ENCODE measurements around the gene MICALL2.

Gene MICALL2

GRCh38 chr7:1457059-1457948 is 2.0 kb downstream of the MICALL2 start:
- peak overlapping the region; percentile 60 for H3K9ac ChIP-seq (ENCODE audit: low read depth, low read length, poor library complexity, severe bottlenecking)
- no peaks in the 10 kb centered on the region for H3K27me3 ChIP-seq (ENCODE audit: insufficient read depth, low read length, poor library complexity, severe bottlenecking)
- no peaks in the 10 kb centered on the region for H3K36me3 ChIP-seq (ENCODE audit: insufficient read depth, low read length)
- peak overlapping the region; percentile 78 for H3K4me3 ChIP-seq (ENCODE audit: low read length, poor library complexity, severe bottlenecking)
- H3K4me2 ChIP-seq (ENCODE audit: low read depth, low read length, poor library complexity, severe bottlenecking) = peak overlapping the region; percentile 93
- TF ChIP-seq EZH2phosphoT487 (IDR thresholded peaks at IDR 0.05; ENCODE audit: borderline replicate concordance) (no peak), CTCF (conservative IDR thresholded peaks at IDR 0.05; ENCODE audit: low read length) (no peak)
- no peaks in the 10 kb centered on the region; the same call in 1 of the 2 replicates for H3F3A ChIP-seq (ENCODE audit: low read depth)
- no peaks in the 10 kb centered on the region for H4K20me1 ChIP-seq (ENCODE audit: insufficient read depth, low read length, poor library complexity, severe bottlenecking)
- H3K9me2 ChIP-seq (replicated peaks; ENCODE audit: low read depth, low read length) = no peaks in the 10 kb centered on the region
- H2AFZ ChIP-seq (ENCODE audit: low read length) = no peak overlapping the region
- H3K79me2 ChIP-seq (ENCODE audit: insufficient read depth, low read length) = peaks cover 4% of the 10 kb centered on the region; the same call in 1 of the 2 replicates
- no peaks in the 10 kb centered on the region for H3K9me3 ChIP-seq (ENCODE audit: insufficient read depth, low read depth, low read length)
- peaks cover 50% of the 10 kb centered on the region for H3K4me1 ChIP-seq (ENCODE audit: insufficient read depth, low read length, poor library complexity, severe bottlenecking)

- Histone ChIP-seq H2AFZ (ENCODE audit: low read length) (no peak overlapping the region), H3K4me2 (ENCODE audit: low read depth, low read length, poor library complexity, severe bottlenecking) (no peak overlapping the region), H3K4me1 (ENCODE audit: insufficient read depth, low read length, poor library complexity, severe bottlenecking) (peaks cover 40% of the 10 kb centered on the region)
These were observed 3.3 kb downstream of the MICALL2 start for GRCh38 chr7:1455955-1456354.

GRCh38 chr7:1455241-1455939 is 3.9 kb downstream of the MICALL2 start:
- H3K27me3 ChIP-seq (ENCODE audit: insufficient read depth, low read length, poor library complexity, severe bottlenecking) = no peaks in the 10 kb centered on the region
- H4K20me1 ChIP-seq (ENCODE audit: insufficient read depth, low read length, poor library complexity, severe bottlenecking) = no peaks in the 10 kb centered on the region
- H3K79me2 ChIP-seq (ENCODE audit: insufficient read depth, low read length) = peaks cover 4% of the 10 kb centered on the region; the same call in 1 of the 2 replicates
- H3F3A ChIP-seq (ENCODE audit: low read depth) = no peaks in the 10 kb centered on the region; the same call in 1 of the 2 replicates
- no peak overlapping the region for H2AFZ ChIP-seq (ENCODE audit: low read length)
- H3K9me3 ChIP-seq (ENCODE audit: insufficient read depth, low read depth, low read length) = no peaks in the 10 kb centered on the region
- H3K4me3 ChIP-seq (ENCODE audit: low read length, poor library complexity, severe bottlenecking) = no peak overlapping the region
- H3K4me1 ChIP-seq (ENCODE audit: insufficient read depth, low read length, poor library complexity, severe bottlenecking) = peaks cover 38% of the 10 kb centered on the region
- no peak for TF ChIP-seq CTCF (conservative IDR thresholded peaks at IDR 0.05; ENCODE audit: low read length)
- TF ChIP-seq EZH2phosphoT487 (IDR thresholded peaks at IDR 0.05; ENCODE audit: borderline replicate concordance) = no peak
- no peak overlapping the region for H3K9ac ChIP-seq (ENCODE audit: low read depth, low read length, poor library complexity, severe bottlenecking)
- no peaks in the 10 kb centered on the region for H3K36me3 ChIP-seq (ENCODE audit: insufficient read depth, low read length)
- H3K9me2 ChIP-seq (replicated peaks; ENCODE audit: low read depth, low read length) = no peaks in the 10 kb centered on the region
- peak overlapping the region; percentile 26 for H3K4me2 ChIP-seq (ENCODE audit: low read depth, low read length, poor library complexity, severe bottlenecking)

More at GRCh38 chr7:1455955-1456354, 3.3 kb downstream of the MICALL2 start:
- Histone ChIP-seq H3K36me3 (ENCODE audit: insufficient read depth, low read length) (no peaks in the 10 kb centered on the region), H3K4me3 (ENCODE audit: low read length, poor library complexity, severe bottlenecking) (no peak overlapping the region), H3F3A (ENCODE audit: low read depth) (no peaks in the 10 kb centered on the region; the same call in 1 of the 2 replicates), H3K9me2 (replicated peaks; ENCODE audit: low read depth, low read length) (no peaks in the 10 kb centered on the region), H3K79me2 (ENCODE audit: insufficient read depth, low read length) (peaks cover 4% of the 10 kb centered on the region; the same call in 1 of the 2 replicates), H4K20me1 (ENCODE audit: insufficient read depth, low read length, poor library complexity, severe bottlenecking) (no peaks in the 10 kb centered on the region), H3K9ac (ENCODE audit: low read depth, low read length, poor library complexity, severe bottlenecking) (no peak overlapping the region), H3K9me3 (ENCODE audit: insufficient read depth, low read depth, low read length) (no peaks in the 10 kb centered on the region), H3K27me3 (ENCODE audit: insufficient read depth, low read length, poor library complexity, severe bottlenecking) (no peaks in the 10 kb centered on the region)
- TF ChIP-seq EZH2phosphoT487 (IDR thresholded peaks at IDR 0.05; ENCODE audit: borderline replicate concordance) (no peak), CTCF (conservative IDR thresholded peaks at IDR 0.05; ENCODE audit: low read length) (no peak)
